ENCODE measurements around the gene TGFBR1. TPM values are rescaled to one million over a fixed set of nuclear protein-coding genes. Genes with fewer than 3 reads are reported as not detected.

Gene TGFBR1
- total RNA-seq, 1 donor, result 51.0 TPM

- no peak for DNase-seq (ENCODE audit: low read depth)
- no peak for TF ChIP-seq CTCF (IDR thresholded peaks at IDR 0.05; ENCODE audit: insufficient read depth, low read depth, low read length)
- H3K4me3 ChIP-seq (ENCODE audit: low read depth, low read length), result no peak overlapping the region
Measured at GRCh38 chr9:99138424-99139284, 33.7 kb downstream of the TGFBR1 start.

GRCh38 chr9:99139868-99140267 is 35.0 kb downstream of the TGFBR1 start:
- no peak for TF ChIP-seq CTCF (IDR thresholded peaks at IDR 0.05; ENCODE audit: insufficient read depth, low read depth, low read length)
- no peak for DNase-seq (ENCODE audit: low read depth)

GRCh38 chr9:99140685-99141314 is 35.9 kb downstream of the TGFBR1 start:
- peak; percentile 97 for TF ChIP-seq CTCF (IDR thresholded peaks at IDR 0.05; ENCODE audit: insufficient read depth, low read depth, low read length)
- DNase-seq (ENCODE audit: low read depth), result peak; percentile 87
- no peak overlapping the region for H3K4me3 ChIP-seq (ENCODE audit: low read depth, low read length)

More at GRCh38 chr9:99139868-99140267, 35.0 kb downstream of the TGFBR1 start:
- no peak overlapping the region for H3K4me3 ChIP-seq (ENCODE audit: low read depth, low read length)

GRCh38 chr9:99141849-99142248 is 36.9 kb downstream of the TGFBR1 start:
- H3K4me3 ChIP-seq (ENCODE audit: low read depth, low read length), result no peak overlapping the region
- no peak for DNase-seq (ENCODE audit: low read depth)
- TF ChIP-seq CTCF (IDR thresholded peaks at IDR 0.05; ENCODE audit: insufficient read depth, low read depth, low read length), result no peak

- DNase-seq (ENCODE audit: low read depth), result no peak
- H3K4me3 ChIP-seq (ENCODE audit: low read depth, low read length), result no peak overlapping the region
- TF ChIP-seq CTCF (IDR thresholded peaks at IDR 0.05; ENCODE audit: insufficient read depth, low read depth, low read length), result no peak
Measured at GRCh38 chr9:99142275-99142674, 37.4 kb downstream of the TGFBR1 start.

GRCh38 chr9:99143655-99144054 is 38.7 kb downstream of the TGFBR1 start:
- DNase-seq (ENCODE audit: low read depth), result no peak
- no peak for TF ChIP-seq CTCF (IDR thresholded peaks at IDR 0.05; ENCODE audit: insufficient read depth, low read depth, low read length)
- H3K4me3 ChIP-seq (ENCODE audit: low read depth, low read length), result no peak overlapping the region

Measured in fibroblast of villous mesenchyme (primary cell).